ENCODE results near the gene TRIML2. TPM values are rescaled to one million over a fixed set of nuclear protein-coding genes. Genes with fewer than 3 reads are reported as not detected.
A peak's percentile ranks its signal among the peaks of the same experiment; 100 is the strongest.

TRIML2 gene
- total and polyA plus RNA-seq, 9 of the 15 experiments (the other 6 are each of a cell fraction or from before 2014, with no cell fraction given), result 0.03 to 0.16 TPM; not detected in 7

DNA sequence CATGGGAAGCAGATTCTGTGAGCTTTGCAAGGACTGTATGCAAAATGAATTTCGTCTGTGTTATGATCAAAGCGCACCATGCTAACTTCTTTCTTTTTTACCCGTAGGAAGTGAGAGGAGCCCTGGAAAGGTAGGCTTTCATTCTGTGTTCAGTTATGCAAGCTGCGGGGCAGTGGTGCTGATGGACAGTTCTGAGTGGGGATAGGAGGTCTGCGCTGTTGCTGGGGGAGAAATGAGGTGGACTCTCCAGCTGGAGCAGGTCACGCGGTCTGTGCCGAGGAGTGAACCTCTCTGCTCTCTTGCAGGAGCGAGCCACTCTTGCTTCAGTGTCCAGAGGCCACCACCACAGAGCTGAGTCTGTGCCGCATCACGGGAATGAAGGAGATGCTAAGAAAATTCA is 34.3 kb upstream of the TRIML2 start (continued):
- TF ChIP-seq ZNF77 (CRISPR knock-in tag; IDR thresholded peaks at IDR 0.05) (no peak), KLF13 (tag; IDR thresholded peaks at IDR 0.05; ENCODE audit: borderline replicate concordance, low read depth) (no peak), IFI16 (CRISPR knock-in tag; IDR thresholded peaks at IDR 0.05) (no peak), SMARCB1 (IDR thresholded peaks at IDR 0.05; ENCODE audit: insufficient read length, low read depth) (no peak), CSDE1 (IDR thresholded peaks at IDR 0.05) (no peak)
- TF ChIP-seq, protein P1, sequence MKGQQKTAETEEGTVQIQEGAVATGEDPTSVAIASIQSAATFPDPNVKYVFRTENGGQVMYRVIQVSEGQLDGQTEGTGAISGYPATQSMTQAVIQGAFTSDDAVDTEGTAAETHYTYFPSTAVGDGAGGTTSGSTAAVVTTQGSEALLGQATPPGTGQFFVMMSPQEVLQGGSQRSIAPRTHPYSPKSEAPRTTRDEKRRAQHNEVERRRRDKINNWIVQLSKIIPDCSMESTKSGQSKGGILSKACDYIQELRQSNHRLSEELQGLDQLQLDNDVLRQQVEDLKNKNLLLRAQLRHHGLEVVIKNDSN (CRISPR knock-in tag; IDR thresholded peaks at IDR 0.05), result no peak

DNA sequence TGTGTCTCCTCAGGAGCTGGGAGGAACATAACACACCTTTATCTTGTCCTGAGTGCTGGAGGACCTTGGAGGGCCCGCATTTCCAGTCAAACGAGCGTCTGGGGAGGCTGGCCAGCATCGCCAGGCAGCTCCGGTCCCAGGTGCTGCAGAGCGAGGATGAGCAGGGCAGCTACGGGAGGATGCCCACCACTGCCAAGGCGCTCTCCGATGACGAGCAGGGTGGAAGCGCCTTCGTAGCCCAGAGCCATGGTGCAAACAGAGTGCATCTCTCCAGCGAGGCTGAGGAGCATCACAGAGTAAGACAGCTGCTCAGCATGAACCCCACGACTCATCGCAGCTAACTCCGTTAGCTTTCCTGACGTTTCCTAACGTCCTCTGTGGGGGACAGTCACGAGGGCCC is 30.3 kb upstream of the TRIML2 start:
- Histone ChIP-seq H2AFZ (ENCODE audit: low read depth, low read length) (no peak overlapping the region), H3K27ac (ENCODE audit: extremely low read depth, low read depth, low read length) (no peak overlapping the region), H3K9me3 (replicated peaks; ENCODE audit: control insufficient read depth, insufficient read depth, low read depth, low read length) (no peaks in the 10 kb centered on the region), H3K9ac (ENCODE audit: insufficient read depth in 1 of 2, low read depth in 2 of 2, low read length in 2 of 2) (peak overlapping the region in 1 of 2 experiments; percentile 45; a peak in 1 of 4 replicates), H3K4me3 (no peak overlapping the region), H3K9me1 (ENCODE audit: control insufficient read depth, insufficient read depth, low read length) (no peaks in the 10 kb centered on the region), H3K4me1 (replicated peaks in 1 of 2; ENCODE audit: control insufficient read depth in 2 of 2, insufficient read depth in 2 of 2, low read length in 2 of 2) (no peaks in the 10 kb centered on the region), H3K4me2 (ENCODE audit: insufficient read depth, low read length) (no peak overlapping the region), H3K27me3 (ENCODE audit: control insufficient read depth in 2 of 2, insufficient read depth in 2 of 2, low read length in 2 of 2) (no peaks in the 10 kb centered on the region), H3K36me3 (ENCODE audit: control insufficient read depth, insufficient read depth, low read length) (no peaks in the 10 kb centered on the region), H3K79me2 (ENCODE audit: control insufficient read depth, insufficient read depth, low read length) (no peaks in the 10 kb centered on the region), H4K20me1 (replicated peaks; ENCODE audit: control insufficient read depth, insufficient read depth, low read length) (no peaks in the 10 kb centered on the region)
- in situ Hi-C loops (cut with MboI), result no loop called here
- intact Hi-C loops (cut with micrococcal nuclease), result no loop called here
- ChIA-PET CTCF (ENCODE audit: low intra/inter-chr PET ratio) (no interaction called here), POLR2A (no interaction called here)
- TF ChIP-seq SMARCB1 (IDR thresholded peaks at IDR 0.05; ENCODE audit: insufficient read length, low read depth), result no peak
- no peak for TF ChIP-seq MTA1 (IDR thresholded peaks at IDR 0.05; ENCODE audit: borderline replicate concordance)
- TF ChIP-seq PHF8 (IDR thresholded peaks at IDR 0.05; ENCODE audit: borderline replicate concordance, low read length), result no peak
- TF ChIP-seq, protein P2, sequence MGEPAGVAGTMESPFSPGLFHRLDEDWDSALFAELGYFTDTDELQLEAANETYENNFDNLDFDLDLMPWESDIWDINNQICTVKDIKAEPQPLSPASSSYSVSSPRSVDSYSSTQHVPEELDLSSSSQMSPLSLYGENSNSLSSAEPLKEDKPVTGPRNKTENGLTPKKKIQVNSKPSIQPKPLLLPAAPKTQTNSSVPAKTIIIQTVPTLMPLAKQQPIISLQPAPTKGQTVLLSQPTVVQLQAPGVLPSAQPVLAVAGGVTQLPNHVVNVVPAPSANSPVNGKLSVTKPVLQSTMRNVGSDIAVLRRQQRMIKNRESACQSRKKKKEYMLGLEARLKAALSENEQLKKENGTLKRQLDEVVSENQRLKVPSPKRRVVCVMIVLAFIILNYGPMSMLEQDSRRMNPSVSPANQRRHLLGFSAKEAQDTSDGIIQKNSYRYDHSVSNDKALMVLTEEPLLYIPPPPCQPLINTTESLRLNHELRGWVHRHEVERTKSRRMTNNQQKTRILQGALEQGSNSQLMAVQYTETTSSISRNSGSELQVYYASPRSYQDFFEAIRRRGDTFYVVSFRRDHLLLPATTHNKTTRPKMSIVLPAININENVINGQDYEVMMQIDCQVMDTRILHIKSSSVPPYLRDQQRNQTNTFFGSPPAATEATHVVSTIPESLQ (CRISPR knock-in tag; IDR thresholded peaks at IDR 0.05), result no peak
- FAIRE-seq, result no peak
- DNase-seq (ENCODE audit: extremely low read depth in 1 of 4, low spot score in 3 of 4), result no peak
- no TSS peak for BruUV-seq (replicated peaks)
- no peak for ATAC-seq
- 1% methylated on average over 16 of the region's 19 CpGs for WGBS (ENCODE audit: insufficient coverage, low coverage, missing lambda C conversion rate)
